ENCODE data around the gene TNFSF8. TPM values are rescaled to one million over a fixed set of nuclear protein-coding genes. Genes with fewer than 3 reads are reported as not detected.
A peak's percentile ranks its signal among the peaks of the same experiment; 100 is the strongest.

The TNFSF8 gene
- total RNA-seq, 1 experiment from 2014 or later = not detected

GRCh38 chr9:114894609-114895433 lies 35.6 kb downstream of the TNFSF8 start:
- DNase-seq (ENCODE audit: low read depth, low spot score) = peak; percentile 89
- in situ Hi-C loops (cut with HindIII; ENCODE audit: low pct_unique_long_range_greater_than_20kb, low sequenced_read_pairs) = no loop called here

GRCh38 chr9:114894206-114894605 lies 36.2 kb downstream of the TNFSF8 start:
- in situ Hi-C loops (cut with HindIII; ENCODE audit: low pct_unique_long_range_greater_than_20kb, low sequenced_read_pairs) = no loop called here
- DNase-seq (ENCODE audit: low read depth, low spot score) = peak; percentile 45

- DNase-seq (ENCODE audit: low read depth, low spot score) = no peak
- in situ Hi-C loops (cut with HindIII; ENCODE audit: low pct_unique_long_range_greater_than_20kb, low sequenced_read_pairs) = no loop called here
Measured at GRCh38 chr9:114893221-114894010, 37.0 kb downstream of the TNFSF8 start.

GRCh38 chr9:114889802-114890224 lies 40.6 kb downstream of the TNFSF8 start:
- no peak for DNase-seq (ENCODE audit: low read depth, low spot score)
- in situ Hi-C loops (cut with HindIII; ENCODE audit: low pct_unique_long_range_greater_than_20kb, low sequenced_read_pairs) = no loop called here

GRCh38 chr9:114888607-114889006 lies 41.8 kb downstream of the TNFSF8 start:
- no peak for DNase-seq (ENCODE audit: low read depth, low spot score)
- in situ Hi-C loops (cut with HindIII; ENCODE audit: low pct_unique_long_range_greater_than_20kb, low sequenced_read_pairs) = no loop called here

GRCh38 chr9:114887963-114888362 lies 42.4 kb downstream of the TNFSF8 start:
- in situ Hi-C loops (cut with HindIII; ENCODE audit: low pct_unique_long_range_greater_than_20kb, low sequenced_read_pairs) = no loop called here
- no peak for DNase-seq (ENCODE audit: low read depth, low spot score)

GRCh38 chr9:114884787-114885452 lies 45.5 kb downstream of the TNFSF8 start:
- DNase-seq (ENCODE audit: low read depth, low spot score) = no peak
- in situ Hi-C loops (cut with HindIII; ENCODE audit: low pct_unique_long_range_greater_than_20kb, low sequenced_read_pairs) = no loop called here

- no peak for DNase-seq (ENCODE audit: low read depth, low spot score)
- in situ Hi-C loops (cut with HindIII; ENCODE audit: low pct_unique_long_range_greater_than_20kb, low sequenced_read_pairs) = no loop called here
Measured at GRCh38 chr9:114883709-114884108, 46.7 kb downstream of the TNFSF8 start.

- in situ Hi-C loops (cut with HindIII; ENCODE audit: low pct_unique_long_range_greater_than_20kb, low sequenced_read_pairs) = no loop called here
- DNase-seq (ENCODE audit: low read depth, low spot score) = no peak
Measured at GRCh38 chr9:114880291-114880745, 50.1 kb downstream of the TNFSF8 start.

DNA sequence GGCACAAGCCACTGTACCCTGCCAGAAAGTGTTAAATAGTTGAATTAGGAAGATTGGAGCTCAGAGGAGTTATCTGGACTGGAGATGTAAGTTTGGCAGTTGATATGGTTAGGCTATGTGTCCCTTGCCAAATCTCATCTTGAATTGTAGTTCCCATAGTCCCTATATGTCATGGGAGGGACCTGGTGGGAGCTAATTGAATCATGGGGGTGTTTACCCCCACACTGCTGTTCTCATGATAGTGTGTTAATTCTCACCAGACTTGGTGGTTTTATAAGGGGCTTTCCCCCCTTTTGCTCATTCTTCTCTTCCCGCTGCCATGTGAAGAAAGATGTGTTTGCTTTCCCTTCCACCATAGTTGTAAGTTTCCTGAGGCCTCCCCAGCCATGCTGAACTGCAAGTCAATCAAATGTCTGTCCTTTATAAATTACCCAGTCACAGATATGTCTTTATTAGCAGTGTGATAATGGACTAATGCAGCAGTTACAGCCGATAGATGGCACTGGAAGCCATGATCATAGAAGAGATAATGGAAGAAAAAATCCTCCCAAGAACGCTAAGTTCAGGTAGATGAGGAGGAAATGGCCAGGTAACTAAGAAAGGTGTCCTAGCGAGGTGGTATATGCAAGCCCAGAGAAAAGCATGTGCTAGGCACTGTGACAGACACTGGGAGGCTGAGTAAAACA lies 51.4 kb downstream of the TNFSF8 start:
- DNase-seq (ENCODE audit: low read depth, low spot score) = peak; percentile 10
- in situ Hi-C loops (cut with HindIII; ENCODE audit: low pct_unique_long_range_greater_than_20kb, low sequenced_read_pairs) = no loop called here

GRCh38 chr9:114869845-114870244 lies 60.5 kb downstream of the TNFSF8 start:
- DNase-seq (ENCODE audit: low read depth, low spot score) = no peak
- in situ Hi-C loops (cut with HindIII; ENCODE audit: low pct_unique_long_range_greater_than_20kb, low sequenced_read_pairs) = no loop called here

DNA sequence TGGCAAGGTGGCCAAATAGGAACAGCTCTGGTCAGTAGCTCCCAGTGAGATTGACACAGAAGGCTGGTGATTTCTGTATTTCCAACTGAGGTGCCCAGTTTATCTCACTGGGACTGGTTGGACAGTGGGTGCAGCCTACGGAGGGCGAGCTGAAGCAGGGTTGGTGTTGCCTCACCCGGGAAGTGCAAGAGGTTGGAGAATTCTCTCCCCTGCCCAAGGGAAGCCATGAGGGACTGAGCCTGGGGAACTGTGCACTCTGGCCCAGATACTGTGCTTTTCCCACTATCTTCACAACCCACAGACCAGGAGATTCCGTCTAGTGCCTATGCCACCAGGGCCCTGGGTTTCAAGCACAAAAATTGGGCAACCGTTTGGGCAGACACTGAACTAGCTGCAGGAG lies 61.0 kb downstream of the TNFSF8 start:
- in situ Hi-C loops (cut with HindIII; ENCODE audit: low pct_unique_long_range_greater_than_20kb, low sequenced_read_pairs) = no loop called here
- no peak for DNase-seq (ENCODE audit: low read depth, low spot score)

DNA sequence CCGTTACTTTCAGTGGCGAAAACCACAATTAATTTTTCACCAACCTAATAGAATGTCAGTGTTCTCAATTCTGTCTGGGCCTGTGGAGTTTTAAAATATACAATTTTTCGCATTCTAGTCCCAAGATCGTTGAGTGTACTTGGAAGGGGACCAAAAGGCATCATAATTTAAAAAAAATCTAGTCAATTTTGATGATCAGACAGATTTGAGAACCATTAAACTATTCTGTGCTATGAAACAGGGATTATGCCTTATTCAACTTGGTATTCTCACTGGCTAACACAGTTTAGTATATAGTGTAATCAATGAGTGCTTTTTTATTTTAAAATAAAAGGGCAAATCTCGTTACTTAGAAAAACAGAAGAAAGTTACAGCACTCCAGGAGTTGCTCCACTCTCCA lies 63.1 kb downstream of the TNFSF8 start:
- in situ Hi-C loops (cut with HindIII; ENCODE audit: low pct_unique_long_range_greater_than_20kb, low sequenced_read_pairs) = no loop called here
- DNase-seq (ENCODE audit: low read depth, low spot score) = no peak

DNA sequence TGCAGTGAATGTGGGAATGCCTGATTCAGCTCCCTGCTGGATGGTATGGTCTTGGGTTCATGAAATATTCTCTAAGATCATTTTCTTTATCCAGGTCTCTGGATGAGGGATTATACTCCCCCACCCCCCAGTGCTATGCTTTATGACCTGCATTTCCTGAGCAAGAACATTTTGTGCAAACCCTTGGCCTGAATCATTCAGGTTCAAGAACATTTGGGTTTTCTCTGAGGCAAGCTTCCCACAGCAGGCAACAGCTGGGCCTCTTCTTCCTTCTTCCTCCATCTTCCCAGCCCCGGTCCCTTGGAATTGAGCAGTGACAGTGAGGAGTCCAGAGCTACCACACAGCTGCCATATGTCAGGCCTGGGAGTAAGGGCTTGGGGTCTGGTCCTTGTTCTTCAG lies 65.9 kb downstream of the TNFSF8 start:
- no peak for DNase-seq (ENCODE audit: low read depth, low spot score)
- in situ Hi-C loops (cut with HindIII; ENCODE audit: low pct_unique_long_range_greater_than_20kb, low sequenced_read_pairs) = no loop called here

- in situ Hi-C loops (cut with HindIII; ENCODE audit: low pct_unique_long_range_greater_than_20kb, low sequenced_read_pairs) = no loop called here
- no peak for DNase-seq (ENCODE audit: low read depth, low spot score)
Measured at GRCh38 chr9:114861922-114862605, 68.3 kb downstream of the TNFSF8 start.

- in situ Hi-C loops (cut with HindIII; ENCODE audit: low pct_unique_long_range_greater_than_20kb, low sequenced_read_pairs) = no loop called here
- no peak for DNase-seq (ENCODE audit: low read depth, low spot score)
Measured at GRCh38 chr9:114861273-114861672, 69.1 kb downstream of the TNFSF8 start.

DNA sequence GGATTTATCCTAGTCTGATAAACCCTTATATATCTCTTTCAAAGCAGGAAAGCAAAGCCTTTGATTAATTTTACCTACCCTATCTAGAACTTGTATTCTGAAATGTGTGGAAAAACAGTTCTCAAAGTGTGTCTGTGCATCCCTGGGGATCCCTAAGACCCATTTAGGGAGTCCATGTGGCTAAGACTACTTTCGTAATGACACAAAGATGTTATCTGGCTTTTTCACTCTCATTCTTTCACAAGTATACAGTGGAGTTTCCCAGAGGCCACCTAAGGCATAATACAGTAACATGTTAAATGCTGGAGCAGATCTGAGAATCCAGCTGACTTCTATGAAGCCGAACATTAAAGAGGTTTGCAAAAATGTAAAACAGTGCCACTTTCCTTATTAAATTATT lies 70.2 kb downstream of the TNFSF8 start:
- in situ Hi-C loops (cut with HindIII; ENCODE audit: low pct_unique_long_range_greater_than_20kb, low sequenced_read_pairs) = no loop called here

More for the DNA sequence above, 70.2 kb downstream of the TNFSF8 start:
- no peak for DNase-seq (ENCODE audit: low read depth, low spot score)
